ENCODE measurements around the gene SHD. TPM values are rescaled to one million over a fixed set of nuclear protein-coding genes. Genes with fewer than 3 reads are reported as not detected.

The SHD gene
- total RNA-seq, 1 donor from 2014 or later: not detected

GRCh38 chr19:4298810-4299550 is 19.9 kb downstream of the SHD start:
- no peak for DNase-seq (ENCODE audit: low spot score)

- DNase-seq (ENCODE audit: low spot score): no peak
Measured at GRCh38 chr19:4300589-4300988, 21.5 kb downstream of the SHD start.

- DNase-seq (ENCODE audit: low spot score): no peak
Measured at GRCh38 chr19:4301590-4302242, 22.6 kb downstream of the SHD start.

GRCh38 chr19:4302243-4302640 is 23.2 kb downstream of the SHD start, which contains the start of gene TMIGD2:
Gene TMIGD2, minus strand, starts transcription at chr19:4302389. Its CDS starts 4 bp downstream, at chr19:4302385.
- no peak for DNase-seq (ENCODE audit: low spot score)

GRCh38 chr19:4303819-4304537 is 24.9 kb downstream of the SHD start:
- DNase-seq (ENCODE audit: low spot score): no peak

GRCh38 chr19:4304538-4305256 is 25.6 kb downstream of the SHD start, which contains the start of gene FSD1:
Gene FSD1, plus strand, starts transcription at chr19:4304598. Its CDS starts 149 bp downstream, at chr19:4304747.
- no peak for DNase-seq (ENCODE audit: low spot score)

GRCh38 chr19:4305257-4305612 is 26.2 kb downstream of the SHD start:
- no peak for DNase-seq (ENCODE audit: low spot score)

GRCh38 chr19:4305659-4306058 is 26.6 kb downstream of the SHD start:
- DNase-seq (ENCODE audit: low spot score): no peak

GRCh38 chr19:4310247-4311121 is 31.4 kb downstream of the SHD start:
- no peak for DNase-seq (ENCODE audit: low spot score)

GRCh38 chr19:4313847-4314490 is 34.9 kb downstream of the SHD start:
- no peak for DNase-seq (ENCODE audit: low spot score)

GRCh38 chr19:4316956-4317355 is 37.9 kb downstream of the SHD start:
- DNase-seq (ENCODE audit: low spot score): no peak

GRCh38 chr19:4318460-4318859 is 39.4 kb downstream of the SHD start:
- DNase-seq (ENCODE audit: low spot score): no peak

GRCh38 chr19:4319067-4319718 is 40.1 kb downstream of the SHD start:
- no peak for DNase-seq (ENCODE audit: low spot score)

GRCh38 chr19:4320419-4320818 is 41.4 kb downstream of the SHD start:
- DNase-seq (ENCODE audit: low spot score): no peak

GRCh38 chr19:4322942-4323665 is 44.0 kb downstream of the SHD start:
- DNase-seq (ENCODE audit: low spot score): no peak

GRCh38 chr19:4323692-4324091 is 44.6 kb downstream of the SHD start:
- DNase-seq (ENCODE audit: low spot score): no peak

GRCh38 chr19:4324228-4324627 is 45.2 kb downstream of the SHD start:
- no peak for DNase-seq (ENCODE audit: low spot score)

- DNase-seq (ENCODE audit: low spot score): no peak
Measured at GRCh38 chr19:4326215-4326836, 47.3 kb downstream of the SHD start.

- no peak for DNase-seq (ENCODE audit: low spot score)
Measured at GRCh38 chr19:4326837-4327251, 47.8 kb downstream of the SHD start.
